Measurements from ENCODE around the gene RSAD1. TPM values are rescaled to one million over a fixed set of nuclear protein-coding genes. Genes with fewer than 3 reads are reported as not detected.

RSAD1 gene
- total RNA-seq, 1 donor from 2014 or later, result 34.4 TPM

DNA sequence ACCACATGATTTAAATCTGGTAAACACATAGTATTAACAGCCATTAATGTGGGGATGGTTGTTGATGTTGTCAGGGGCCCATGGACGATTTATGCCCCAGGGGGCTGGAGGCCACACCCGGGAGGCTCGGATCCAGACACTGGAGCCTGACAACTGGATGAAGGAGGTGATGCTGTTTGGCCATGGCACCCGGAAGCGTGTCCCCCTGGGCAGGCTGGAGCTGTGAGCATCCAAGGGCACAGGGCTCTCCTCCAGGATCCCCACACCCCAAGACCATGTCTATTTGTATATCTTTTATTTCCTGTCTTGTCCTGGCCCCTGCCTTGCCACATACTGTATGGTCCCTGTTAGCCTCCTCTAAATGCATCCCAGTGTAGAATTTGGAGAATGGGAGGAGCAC lies 4.6 kb downstream of the RSAD1 start:
- peaks cover 4% of the 10 kb centered on the region for H3K4me1 Mint-ChIP-seq (ENCODE audit: low read depth)
- no peaks in the 10 kb centered on the region for H3K27me3 Mint-ChIP-seq
- TF ChIP-seq CTCF (IDR thresholded peaks at IDR 0.05; ENCODE audit: unreplicated experiment), result no peak
- no peaks in the 10 kb centered on the region for H3K9me3 Mint-ChIP-seq (ENCODE audit: low read depth)
- H3K36me3 Mint-ChIP-seq (ENCODE audit: insufficient read depth), result peaks cover 8% of the 10 kb centered on the region
- H3K27ac Mint-ChIP-seq, result no peak overlapping the region
- H3K4me3 Mint-ChIP-seq (ENCODE audit: low read depth), result no peak overlapping the region
- no peak for DNase-seq (ENCODE audit: low spot score, unreplicated experiment)

DNA sequence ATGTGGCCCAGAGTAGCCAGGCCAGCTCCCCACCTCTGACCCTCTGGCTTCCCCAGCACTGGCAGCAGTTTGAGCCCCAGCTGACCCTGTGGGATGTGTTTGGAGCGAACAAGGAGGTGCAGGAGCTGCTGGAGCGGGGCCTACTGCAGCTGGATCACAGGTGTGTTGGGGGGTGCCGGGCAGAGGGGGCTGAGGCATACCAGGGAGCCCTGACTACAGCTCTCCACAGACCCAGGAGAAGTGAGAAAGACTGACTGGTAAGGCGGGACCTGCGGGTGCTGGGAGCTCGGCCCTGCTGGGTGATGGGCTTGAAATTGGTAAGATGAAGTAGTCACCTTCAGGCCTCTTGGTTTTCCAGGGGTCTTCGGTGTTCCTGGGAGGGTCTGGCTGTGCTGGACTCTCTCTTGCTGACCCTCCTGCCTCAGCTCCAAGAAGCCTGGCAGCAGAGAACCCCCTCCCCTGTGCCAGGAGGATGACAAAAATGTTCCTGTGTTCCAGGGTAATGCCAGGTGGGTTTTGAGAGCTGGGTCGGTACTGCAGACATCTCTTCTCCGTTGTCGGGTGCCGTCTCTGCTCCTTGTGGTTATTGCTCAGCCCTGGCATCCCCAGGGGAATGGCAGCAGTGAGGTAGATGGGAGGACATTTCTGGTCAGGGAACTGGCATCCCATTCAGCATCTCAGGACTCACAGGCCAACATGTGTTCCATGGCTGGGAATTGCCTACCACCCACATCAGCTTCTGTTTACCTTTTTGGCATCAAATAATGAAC lies 5.9 kb downstream of the RSAD1 start:
- Mint-ChIP-seq H3K4me1 (ENCODE audit: low read depth) (peaks cover 1% of the 10 kb centered on the region), H3K4me3 (ENCODE audit: low read depth) (no peak overlapping the region), H3K9me3 (ENCODE audit: low read depth) (no peaks in the 10 kb centered on the region), H3K27me3 (no peaks in the 10 kb centered on the region), H3K27ac (no peak overlapping the region), H3K36me3 (ENCODE audit: insufficient read depth) (peaks cover 8% of the 10 kb centered on the region)
- DNase-seq (ENCODE audit: low spot score, unreplicated experiment), result no peak
- TF ChIP-seq CTCF (IDR thresholded peaks at IDR 0.05; ENCODE audit: unreplicated experiment), result no peak

DNA sequence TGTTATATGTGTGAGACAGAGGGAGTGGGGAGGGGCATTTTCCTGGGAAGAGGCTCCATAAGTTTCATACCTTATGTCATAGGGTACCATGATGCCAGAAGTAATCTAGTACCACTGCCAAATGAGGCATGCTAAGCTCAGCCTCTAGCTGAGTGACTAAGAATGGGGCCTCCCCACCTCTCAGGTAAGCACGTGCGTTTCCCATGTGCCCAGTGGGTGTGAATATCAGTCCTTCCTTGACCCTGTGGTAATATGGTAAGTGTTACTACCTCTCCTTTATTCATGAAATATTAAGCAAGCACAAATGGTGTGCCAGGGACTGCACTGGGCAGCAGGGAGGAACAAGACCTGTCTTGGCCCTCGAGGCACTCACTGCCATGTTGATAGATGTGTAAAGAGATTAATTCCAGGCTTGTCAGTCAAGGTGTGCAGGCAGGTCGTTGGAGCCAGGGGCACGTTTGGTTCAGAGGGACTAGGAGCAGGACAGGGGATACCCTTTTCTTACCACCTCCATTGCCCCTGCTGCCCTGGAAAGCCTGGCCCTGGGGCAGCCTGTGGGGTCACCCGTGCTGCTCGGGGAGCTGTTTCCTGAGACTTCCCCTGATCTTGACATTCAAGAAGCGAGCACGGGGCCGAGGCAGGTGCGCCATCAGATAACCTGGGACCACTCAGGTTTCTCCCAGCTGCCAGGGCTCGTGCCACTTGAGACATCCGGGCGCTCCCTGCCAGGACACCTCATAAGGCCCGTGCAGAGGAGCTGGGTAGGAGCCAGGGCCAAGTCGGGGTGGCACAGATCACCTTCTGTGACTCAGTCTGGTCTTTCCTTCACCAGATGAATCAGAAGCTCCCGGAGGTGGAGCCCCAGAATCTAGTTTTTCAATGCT lies 8.8 kb downstream of the RSAD1 start:
- no peaks in the 10 kb centered on the region for H3K27me3 Mint-ChIP-seq
- no peaks in the 10 kb centered on the region for H3K4me1 Mint-ChIP-seq (ENCODE audit: low read depth)
- H3K36me3 Mint-ChIP-seq (ENCODE audit: insufficient read depth), result peaks cover 7% of the 10 kb centered on the region
- DNase-seq (ENCODE audit: low spot score, unreplicated experiment), result no peak
- no peak overlapping the region for H3K4me3 Mint-ChIP-seq (ENCODE audit: low read depth)
- no peak for TF ChIP-seq CTCF (IDR thresholded peaks at IDR 0.05; ENCODE audit: unreplicated experiment)
- no peak overlapping the region for H3K27ac Mint-ChIP-seq
- no peaks in the 10 kb centered on the region for H3K9me3 Mint-ChIP-seq (ENCODE audit: low read depth)

DNA sequence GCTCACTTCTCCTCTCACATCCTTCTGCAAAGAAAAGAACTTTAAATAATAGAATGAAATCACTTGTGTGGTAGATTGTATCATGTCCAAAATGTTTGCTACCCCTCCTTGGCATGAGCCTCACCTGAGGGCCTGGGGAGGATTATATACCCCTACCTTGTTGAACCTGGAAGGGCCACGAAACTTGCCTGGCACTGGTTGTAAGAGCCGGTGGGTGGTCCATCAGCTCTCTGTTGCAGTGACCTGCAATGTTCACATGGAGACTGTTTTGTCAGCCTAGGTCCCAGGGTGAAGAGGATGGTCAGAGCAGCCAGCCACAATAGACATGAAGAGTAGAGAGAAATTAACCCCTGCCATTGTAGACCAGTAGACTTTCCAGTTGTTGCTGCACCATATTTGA lies 10.2 kb downstream of the RSAD1 start:
- H3K4me1 Mint-ChIP-seq (ENCODE audit: low read depth), result peaks cover 2% of the 10 kb centered on the region
- no peaks in the 10 kb centered on the region for H3K9me3 Mint-ChIP-seq (ENCODE audit: low read depth)
- DNase-seq (ENCODE audit: low spot score, unreplicated experiment), result no peak
- no peaks in the 10 kb centered on the region for H3K27me3 Mint-ChIP-seq
- peaks cover 4% of the 10 kb centered on the region for H3K36me3 Mint-ChIP-seq (ENCODE audit: insufficient read depth)
- H3K4me3 Mint-ChIP-seq (ENCODE audit: low read depth), result no peak overlapping the region
- no peak for TF ChIP-seq CTCF (IDR thresholded peaks at IDR 0.05; ENCODE audit: unreplicated experiment)
- H3K27ac Mint-ChIP-seq, result no peak overlapping the region

- no peaks in the 10 kb centered on the region for H3K9me3 Mint-ChIP-seq (ENCODE audit: low read depth)
- H3K27me3 Mint-ChIP-seq, result no peaks in the 10 kb centered on the region
- no peak for TF ChIP-seq CTCF (IDR thresholded peaks at IDR 0.05; ENCODE audit: unreplicated experiment)
- no peaks in the 10 kb centered on the region for H3K36me3 Mint-ChIP-seq (ENCODE audit: insufficient read depth)
- H3K27ac Mint-ChIP-seq, result no peak overlapping the region
- no peak for DNase-seq (ENCODE audit: low spot score, unreplicated experiment)
- H3K4me3 Mint-ChIP-seq (ENCODE audit: low read depth), result no peak overlapping the region
- H3K4me1 Mint-ChIP-seq (ENCODE audit: low read depth), result peaks cover 2% of the 10 kb centered on the region
Measured at GRCh38 chr17:50491505-50491904, 12.8 kb downstream of the RSAD1 start.

Measured in progenitor cell of endocrine pancreas (in vitro differentiated cells).